H1 (cell line): ENCODE results near the gene FAM9C. TPM values are rescaled to one million over a fixed set of nuclear protein-coding genes. Genes with fewer than 3 reads are reported as not detected.

ENCODE experiments used
- CTCF ChIA-PET: fragments of 300-600 bp; sonication (Branson Sonifier 250); formaldehyde crosslinking; loops from one replicate; lab custom pipeline; 2021; ENCODE audit not compliant: partially characterized antibody; lab: Charles Lee
- POLR2A ChIA-PET: fragments of 300-600 bp; sonication (Branson Sonifier 250); formaldehyde crosslinking; loops from one replicate; lab custom pipeline; 2021; ENCODE audit warnings: inconsistent platforms; ENCODE audit not compliant: partially characterized antibody; lab: Charles Lee
- DNase-seq, 2 experiments: peaks; one replicate each; pipeline versions ENCODE4 v3.0.0 to v3.0.0-alpha.2; 2010 to 2022; ENCODE audit warnings: low spot score in 2 of 2, low read depth in 1 of 2, mixed read lengths in 1 of 2
- FAIRE-seq: peaks from 2 replicates; lab custom pipeline; 2011; peaks lifted over from hg19 to GRCh38; lab: Jason Lieb, UNC
- H2AFZ ChIP-seq: 2 replicates; pipeline ENCODE4 v1.8.1; 2012; ENCODE audit warnings: low read length, inconsistent platforms
- H2AK5ac ChIP-seq: 2 replicates; pipeline ENCODE4 v1.6.1; 2013; ENCODE audit warnings: low read depth, low read length
- H2BK120ac ChIP-seq: replicated peaks from 2 replicates; pipeline ENCODE3; 2013; ENCODE audit warnings: low read depth, low read length, inconsistent platforms
- H2BK12ac ChIP-seq: 2 replicates; pipeline ENCODE4 v1.6.1; 2013; ENCODE audit warnings: low read depth, low read length
- H2BK15ac ChIP-seq: 2 replicates; pipeline ENCODE4 v1.6.1; 2013; ENCODE audit warnings: low read length
- H2BK20ac ChIP-seq: 2 replicates; pipeline ENCODE4 v1.6.1; 2013; ENCODE audit warnings: low read length
- H2BK5ac ChIP-seq: 2 replicates; pipeline ENCODE4 v1.6.1; 2013; ENCODE audit warnings: low read depth, low read length
- H3K14ac ChIP-seq: 2 replicates; pipeline ENCODE4 v1.6.1; 2013; ENCODE audit warnings: inconsistent platforms; ENCODE audit not compliant: insufficient read length
- H3K18ac ChIP-seq: 2 replicates; pipeline ENCODE4 v1.6.1; 2013; ENCODE audit warnings: low read length; ENCODE audit errors: extremely low read depth
- H3K23ac ChIP-seq: 2 replicates; pipeline ENCODE4 v1.6.1; 2013; ENCODE audit warnings: inconsistent platforms; ENCODE audit not compliant: insufficient read length
- H3K23me2 ChIP-seq: 2 replicates; pipeline ENCODE4 v1.6.1; 2013; ENCODE audit warnings: low read depth, low read length
- H3K27ac ChIP-seq: 2 replicates; pipeline ENCODE4 v1.6.1; 2011; ENCODE audit warnings: low read depth, low read length, inconsistent platforms
- H3K27me3 ChIP-seq, 4 experiments: replicated peaks in 1 of 4; 1 replicate in 1 of 4; 2 replicates in 3 of 4; pipeline versions ENCODE4 v1.6.1 to v1.8.1; 2011 to 2013; ENCODE audit warnings: low read length in 3 of 4, mild to moderate bottlenecking in 3 of 4, inconsistent platforms in 2 of 4, mixed read lengths in 2 of 4, moderate library complexity in 1 of 4; ENCODE audit not compliant: control insufficient read depth in 3 of 4, insufficient read depth in 3 of 4; ENCODE audit errors: extremely low read depth in 1 of 4
- H3K36me3 ChIP-seq, 4 experiments: 2 replicates each; pipeline versions ENCODE4 v1.6.1 to v1.8.1; 2011 to 2013; ENCODE audit warnings: mild to moderate bottlenecking in 4 of 4, low read length in 3 of 4, moderate library complexity in 2 of 4, control low read depth in 1 of 4, inconsistent platforms in 1 of 4; ENCODE audit not compliant: insufficient read depth in 4 of 4, control insufficient read depth in 2 of 4
- H3K4ac ChIP-seq: replicated peaks from 2 replicates; pipeline ENCODE3; 2013; ENCODE audit warnings: low read length, low read depth, mixed read lengths, inconsistent platforms; ENCODE audit not compliant: insufficient read length
- H3K4me1 ChIP-seq, 4 experiments: replicated peaks in 1 of 4; 1 replicate in 1 of 4; 2 replicates in 3 of 4; pipeline versions ENCODE4 v1.6.1 to v1.8.1; 2011 to 2013; ENCODE audit warnings: low read length in 3 of 4, inconsistent platforms in 2 of 4, mixed read lengths in 1 of 4; ENCODE audit not compliant: insufficient read depth in 4 of 4, control insufficient read depth in 3 of 4
- H3K4me2 ChIP-seq, 2 experiments: 2 replicates each; pipeline versions ENCODE4 v1.6.1 to v1.8.1; 2011 to 2013; ENCODE audit warnings: low read depth in 2 of 2, low read length in 2 of 2, control low read depth in 1 of 2, inconsistent platforms in 1 of 2, mild to moderate bottlenecking in 1 of 2; ENCODE audit not compliant: insufficient read depth in 1 of 2
- H3K4me3 ChIP-seq, 4 experiments: fragments of 200-600, 300-600 bp in 1 of 4; sonication (generic), shearing (Covaris generic), sonication (Bioruptor Twin) in 1 of 4; 2 replicates each; pipeline versions ENCODE4 v1.5.1 to v1.8.1; 2011 to 2016; ENCODE audit warnings: low read length in 4 of 4, low read depth in 3 of 4, control low read depth in 2 of 4, inconsistent platforms in 2 of 4, mild to moderate bottlenecking in 2 of 4, mixed read lengths in 1 of 4, moderate library complexity in 1 of 4; ENCODE audit not compliant: insufficient read depth in 2 of 4; ENCODE audit errors: extremely low read depth in 1 of 4
- H3K56ac ChIP-seq: replicated peaks from 2 replicates; pipeline ENCODE3; 2013; ENCODE audit warnings: low read depth, mild to moderate bottlenecking, mixed read lengths, low read length, inconsistent platforms; ENCODE audit not compliant: insufficient read length
- H3K79me1 ChIP-seq: 2 replicates; pipeline ENCODE4 v1.6.1; 2013; ENCODE audit warnings: low read depth, low read length, control low read depth
- H3K79me2 ChIP-seq, 2 experiments: 2 replicates each; pipeline versions ENCODE4 v1.6.1 to v1.8.1; 2012 to 2013; ENCODE audit warnings: low read length in 2 of 2, mild to moderate bottlenecking in 2 of 2, inconsistent platforms in 1 of 2; ENCODE audit not compliant: insufficient read depth in 2 of 2, control insufficient read depth in 1 of 2
- H3K9ac ChIP-seq, 4 experiments: replicated peaks in 1 of 4; 1 replicate in 1 of 4; 2 replicates in 3 of 4; pipeline versions ENCODE4 v1.6.1 to v1.8.1; 2011 to 2013; ENCODE audit warnings: low read depth in 3 of 4, low read length in 3 of 4, control low read depth in 2 of 4, mild to moderate bottlenecking in 2 of 4, moderate library complexity in 2 of 4, inconsistent platforms in 1 of 4; ENCODE audit errors: extremely low read depth in 1 of 4
- H3K9me3 ChIP-seq, 2 experiments: 2 replicates each; pipeline versions ENCODE4 v1.6.1 to v1.8.1; 2012 to 2013; ENCODE audit warnings: mild to moderate bottlenecking in 2 of 2, moderate library complexity in 2 of 2, control low read depth in 1 of 2, inconsistent platforms in 1 of 2, low read depth in 1 of 2, low read length in 1 of 2, mixed read lengths in 1 of 2; ENCODE audit not compliant: insufficient read depth in 2 of 2
- H4K20me1 ChIP-seq, 2 experiments: replicated peaks in 1 of 2; 2 replicates each; pipeline versions ENCODE3 to v1.8.1; 2011 to 2013; ENCODE audit warnings: inconsistent platforms in 2 of 2, low read length in 2 of 2, mild to moderate bottlenecking in 1 of 2; ENCODE audit not compliant: insufficient read depth in 2 of 2, control insufficient read depth in 1 of 2
- H4K5ac ChIP-seq: 2 replicates; pipeline ENCODE4 v1.6.1; 2013; ENCODE audit warnings: low read length, low read depth, mixed read lengths, inconsistent platforms; ENCODE audit not compliant: insufficient read length
- H4K8ac ChIP-seq: 2 replicates; pipeline ENCODE4 v1.8.0; 2013; ENCODE audit warnings: mild to moderate bottlenecking, moderate library complexity, low read length, inconsistent platforms; ENCODE audit not compliant: insufficient read depth; ENCODE audit errors: extremely low read depth
- H4K91ac ChIP-seq: replicated peaks from 2 replicates; pipeline ENCODE3; 2013; ENCODE audit warnings: low read length, mixed read lengths, inconsistent platforms; ENCODE audit not compliant: insufficient read length
- BRCA1 ChIP-seq: IDR thresholded peaks from 2 replicates; pipeline ENCODE4 v1.6.1; 2012; ENCODE audit warnings: low read depth, low read length, improper control_type of control experiment
- CREB1 ChIP-seq: IDR thresholded peaks from 2 replicates; pipeline ENCODE4 v1.6.1; 2012; ENCODE audit warnings: inconsistent platforms
- FOSL1 ChIP-seq: IDR thresholded peaks from 2 replicates; pipeline ENCODE4 v1.6.1; 2011; ENCODE audit warnings: mild to moderate bottlenecking, low read depth, low read length, moderate library complexity; ENCODE audit not compliant: insufficient read depth
- GABPA ChIP-seq: IDR thresholded peaks from 2 replicates; pipeline ENCODE4 v1.6.1; 2011; ENCODE audit warnings: mild to moderate bottlenecking, low read length, moderate library complexity, borderline replicate concordance; ENCODE audit not compliant: insufficient read depth
- JUN ChIP-seq: IDR thresholded peaks from 2 replicates; pipeline ENCODE4 v1.6.1; 2011; ENCODE audit warnings: low read depth, mild to moderate bottlenecking, improper control_type of control experiment, low read length
- NRF1 ChIP-seq: IDR thresholded peaks from 2 replicates; pipeline ENCODE4 v1.6.1; 2011; ENCODE audit warnings: mild to moderate bottlenecking, low read depth, low read length, improper control_type of control experiment
- RAD21 ChIP-seq, 2 experiments: IDR thresholded peaks in 1 of 2; conservative IDR thresholded peaks in 1 of 2; 2 replicates each; pipeline ENCODE4 v1.6.1; 2011; ENCODE audit warnings: low read depth in 2 of 2, low read length in 2 of 2, improper control_type of control experiment in 1 of 2, inconsistent platforms in 1 of 2, mild to moderate bottlenecking in 1 of 2, moderate library complexity in 1 of 2
- SIX5 ChIP-seq: IDR thresholded peaks from 2 replicates; pipeline ENCODE4 v1.6.1; 2011; ENCODE audit warnings: mild to moderate bottlenecking, low read depth, low read length
- SRF ChIP-seq: IDR thresholded peaks from 2 replicates; pipeline ENCODE4 v1.6.1; 2011; ENCODE audit warnings: mild to moderate bottlenecking, low read depth, low read length, moderate library complexity
- TEAD4 ChIP-seq: IDR thresholded peaks from 2 replicates; pipeline ENCODE4 v1.6.1; 2012; ENCODE audit warnings: low read depth, low read length, inconsistent platforms, mixed read lengths
- WGBS, 2 experiments: shearing (Covaris generic) in 1 of 2; methylation state at CpG; one replicate each; pipeline versions ENCODE4 v1.1.6 to v1.1.7; 2013 to 2015; ENCODE audit warnings: low lambda C conversion rate in 2 of 2, mixed read lengths in 2 of 2, inconsistent platforms in 1 of 2, low coverage in 1 of 2, missing lambda C conversion rate in 1 of 2; ENCODE audit not compliant: insufficient replicate concordance in 2 of 2, insufficient coverage in 1 of 2, insufficient read length in 1 of 2; ENCODE audit errors: extremely low coverage in 1 of 2, missing lambda C conversion rate in 1 of 2; 5-methylcytosine and 5-hydroxymethylcytosine counted together
- long read RNA-seq, 2 experiments: library from RNA in 1 of 2; library from capped mRNA in 1 of 2; stranded (forward); transcript quantifications; one replicate each; pipeline ENCODE4 v2.0.0, GENCODE V29; 2021; ENCODE audit warnings: inconsistent platforms in 1 of 2
- polyA minus RNA-seq, 3 experiments: library from RNA; depleted of rRNA, polyadenylated mRNA; stranded (reverse); fragments of >200 nt; gene quantifications; 1 replicate in 2 of 3; 2 replicates in 1 of 3; pipeline ENCODE4 v1.2.3, GENCODE V29; 2011
- polyA plus RNA-seq, 7 experiments: library from polyadenylated mRNA; depleted of rRNA in 3 of 7; stranded (reverse) in 5 of 7; unstranded in 2 of 7; fragments of >200 nt in 5 of 7; fragments of 200-250 nt in 2 of 7; gene quantifications; 1 replicate in 5 of 7; 2 replicates in 1 of 7; 4 replicates in 1 of 7; pipeline versions ENCODE4 v1.2.1 to v1.2.3, GENCODE V29; 2011 to 2013; ENCODE audit warnings: missing spikeins in 2 of 7, mixed read lengths in 2 of 7
- total RNA-seq: library from RNA; stranded (reverse); fragmentation: NEBNext Ultra II Directional; extraction: Animal tissue kit (Norgen Biotek cat#: 25700); gene quantifications from 2 replicates; pipeline ENCODE4 v1.2.1, GENCODE V29; 2021
- TF ChIP-seq, protein P1 (sequence below): IDR thresholded peaks from 2 replicates; pipeline ENCODE4 v1.6.1; 2012; ENCODE audit warnings: low read length, inconsistent platforms

FAM9C gene
- total RNA-seq (not detected in 2 replicates), polyA plus RNA-seq (2011; rRNA removed) (0.03 TPM in 1 of 2 replicates, not detected in the other), polyA minus RNA-seq (2011; rRNA and poly(A)+ RNA removed) (not detected in 2 replicates)
- polyA plus RNA-seq (2011; cell fraction: cytosol; rRNA removed): 0.03 TPM
- polyA plus RNA-seq (2011; cell fraction: nucleus; rRNA removed): 0.04 TPM
- not detected in 4 replicates for polyA plus RNA-seq (2012, experiment 1 of 2)
- polyA plus RNA-seq (2012, experiment 2 of 2): not detected
- 0.02 TPM for polyA plus RNA-seq (2013, experiment 1 of 2)
- under 0.01 TPM for polyA plus RNA-seq (2013, experiment 2 of 2)
- polyA minus RNA-seq (2011; cell fraction: cytosol; rRNA and poly(A)+ RNA removed): not detected
- polyA minus RNA-seq (2011; cell fraction: nucleus; rRNA and poly(A)+ RNA removed): 0.30 TPM
- long read RNA-seq, experiment 1: 0 reads
- long read RNA-seq, experiment 2: 0 reads

DNA sequence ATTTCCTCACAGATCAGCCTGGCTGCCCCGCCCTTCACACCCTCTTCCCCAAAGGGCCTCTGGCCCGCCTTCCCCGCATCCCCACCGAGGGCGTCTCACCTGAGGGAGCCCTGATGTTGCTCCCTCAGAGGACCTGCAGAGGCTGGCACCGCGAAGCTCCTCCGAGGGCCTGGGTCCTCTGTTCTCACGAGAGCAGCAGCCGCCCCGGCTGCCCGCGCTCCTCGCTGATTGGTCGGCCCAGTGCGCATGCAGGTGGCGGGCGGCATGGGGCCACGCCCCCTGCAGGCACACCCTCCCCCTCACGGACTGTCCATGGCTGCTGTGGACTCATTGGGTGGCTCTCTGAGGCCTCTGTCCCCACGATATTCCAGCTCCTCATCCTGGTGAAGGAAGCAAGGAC lies at the start of gene FAM9C:
FAM9C (minus strand) TSS at position 180 of the 400 bp plus-strand sequence. CDS start 831 bp downstream, outside the sequence.
- H3K4me1 ChIP-seq: no peaks in the 10 kb centered on the region
- H2AFZ ChIP-seq: no peak within 1 kb of the TSS
- H3K27me3 ChIP-seq: no peaks in the 10 kb centered on the region
- CTCF ChIA-PET: no interaction called here
- no peak within 1 kb of the TSS for H2BK20ac ChIP-seq
- H3K23me2 ChIP-seq: no peaks in the 10 kb centered on the region
- H3K4me3 ChIP-seq: no peak within 1 kb of the TSS
- no peak within 1 kb of the TSS for H3K4me2 ChIP-seq
- H4K91ac ChIP-seq: no peak within 1 kb of the TSS
- H2AK5ac ChIP-seq: no peak within 1 kb of the TSS
- no peak within 1 kb of the TSS for H2BK12ac ChIP-seq
- no peak within 1 kb of the TSS for H2BK120ac ChIP-seq
- POLR2A ChIA-PET: no interaction called here
- no peak within 1 kb of the TSS for H3K56ac ChIP-seq
- H3K14ac ChIP-seq: no peak within 1 kb of the TSS
- H3K27ac ChIP-seq: no peak within 1 kb of the TSS
- no peak within 1 kb of the TSS for H2BK15ac ChIP-seq
- no peak within 1 kb of the TSS; the same call in none of the 2 replicates for H4K8ac ChIP-seq
- WGBS, 2 experiments: 90% methylated on average over 18 of the region's 21 CpGs; no CpG with 5 or more reads in 1 of the 2 experiments
- H4K20me1 ChIP-seq: no peaks in the 10 kb centered on the region
- no peak within 1 kb of the TSS for H3K9ac ChIP-seq
- no peak within 1 kb of the TSS for H3K4ac ChIP-seq
- no peaks in the 10 kb centered on the region for H3K36me3 ChIP-seq
- H4K5ac ChIP-seq: no peak within 1 kb of the TSS
- H3K79me1 ChIP-seq: no peaks in the 10 kb centered on the region
- no peak within 1 kb of the TSS for H2BK5ac ChIP-seq
- H3K23ac ChIP-seq: no peak within 1 kb of the TSS
- no peaks in the 10 kb centered on the region for H3K79me2 ChIP-seq
- FAIRE-seq: no peak
- no peak for DNase-seq
- no peaks in the 10 kb centered on the region for H3K9me3 ChIP-seq
- no peak within 1 kb of the TSS for H3K18ac ChIP-seq
- TF ChIP-seq CREB1 (no peak), SIX5 (no peak), RAD21 (IDR thresholded peaks at IDR 0.05 in 1 of 2, conservative IDR thresholded peaks at IDR 0.05 in 1 of 2; ENCODE audit: low read depth in 2 of 2, low read length in 2 of 2) (no peak), GABPA (no peak), TEAD4 (no peak), JUN (no peak), BRCA1 (no peak), SRF (no peak), NRF1 (no peak), FOSL1 (no peak)
- TF ChIP-seq, protein P1, sequence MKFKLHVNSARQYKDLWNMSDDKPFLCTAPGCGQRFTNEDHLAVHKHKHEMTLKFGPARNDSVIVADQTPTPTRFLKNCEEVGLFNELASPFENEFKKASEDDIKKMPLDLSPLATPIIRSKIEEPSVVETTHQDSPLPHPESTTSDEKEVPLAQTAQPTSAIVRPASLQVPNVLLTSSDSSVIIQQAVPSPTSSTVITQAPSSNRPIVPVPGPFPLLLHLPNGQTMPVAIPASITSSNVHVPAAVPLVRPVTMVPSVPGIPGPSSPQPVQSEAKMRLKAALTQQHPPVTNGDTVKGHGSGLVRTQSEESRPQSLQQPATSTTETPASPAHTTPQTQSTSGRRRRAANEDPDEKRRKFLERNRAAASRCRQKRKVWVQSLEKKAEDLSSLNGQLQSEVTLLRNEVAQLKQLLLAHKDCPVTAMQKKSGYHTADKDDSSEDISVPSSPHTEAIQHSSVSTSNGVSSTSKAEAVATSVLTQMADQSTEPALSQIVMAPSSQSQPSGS: no peak
